H9 (cell line): Measurements from ENCODE around the gene IGF2BP3. TPM values are rescaled to one million over a fixed set of nuclear protein-coding genes. Genes with fewer than 3 reads are reported as not detected.

Source experiments
- DNase-seq: peaks from one replicate; pipeline ENCODE4 v3.0.0-alpha.2; 2017
- H2AFZ ChIP-seq: one replicate; pipeline ENCODE4 v1.6.1; 2013; ENCODE audit warnings: mild to moderate bottlenecking, low read length, control low read depth, moderate library complexity
- H2AK5ac ChIP-seq: 2 replicates; pipeline ENCODE4 v1.6.1; 2013; ENCODE audit warnings: low read length, control low read depth, mixed read lengths; ENCODE audit not compliant: insufficient read length
- H2BK120ac ChIP-seq: one replicate; pipeline ENCODE4 v1.6.1; 2013; ENCODE audit warnings: low read depth, mild to moderate bottlenecking, low read length, control low read depth, inconsistent platforms; ENCODE audit not compliant: poor library complexity, severe bottlenecking
- H2BK12ac ChIP-seq: 2 replicates; pipeline ENCODE4 v1.6.1; 2013; ENCODE audit warnings: low read length, control low read depth, mixed read lengths, low read depth; ENCODE audit not compliant: insufficient read length
- H2BK15ac ChIP-seq: 2 replicates; pipeline ENCODE4 v1.6.1; 2013; ENCODE audit warnings: low read depth, low read length, control low read depth
- H2BK20ac ChIP-seq: one replicate; pipeline ENCODE4 v1.6.1; 2013; ENCODE audit warnings: low read depth, mild to moderate bottlenecking, low read length, control low read depth, inconsistent platforms; ENCODE audit not compliant: poor library complexity, severe bottlenecking
- H2BK5ac ChIP-seq: 2 replicates; pipeline ENCODE4 v1.6.1; 2013; ENCODE audit warnings: low read length, control low read depth, mixed read lengths; ENCODE audit not compliant: insufficient read length
- H3K14ac ChIP-seq: 2 replicates; pipeline ENCODE4 v1.6.1; 2013; ENCODE audit warnings: low read length, control low read depth; ENCODE audit not compliant: insufficient read depth
- H3K18ac ChIP-seq: 2 replicates; pipeline ENCODE4 v1.6.1; 2013; ENCODE audit warnings: low read depth, mild to moderate bottlenecking, mixed read lengths, low read length, control low read depth; ENCODE audit not compliant: insufficient read length
- H3K23ac ChIP-seq: 2 replicates; pipeline ENCODE4 v1.6.1; 2013; ENCODE audit warnings: low read length, control low read depth, mixed read lengths, low read depth; ENCODE audit not compliant: insufficient read length
- H3K23me2 ChIP-seq: 2 replicates; pipeline ENCODE4 v1.6.1; 2013; ENCODE audit warnings: low read depth, mild to moderate bottlenecking, mixed read lengths, low read length, control low read depth; ENCODE audit not compliant: insufficient read length, poor library complexity, severe bottlenecking
- H3K27ac ChIP-seq: 2 replicates; pipeline ENCODE4 v1.5.1; 2013; ENCODE audit warnings: low read length, control low read depth, mixed read lengths, low read depth; ENCODE audit not compliant: insufficient read length
- H3K27me3 ChIP-seq: 2 replicates; pipeline ENCODE4 v1.6.1; 2013; ENCODE audit warnings: low read length, control low read depth, inconsistent platforms; ENCODE audit not compliant: insufficient read depth
- H3K4ac ChIP-seq: 2 replicates; pipeline ENCODE4 v1.6.1; 2013; ENCODE audit warnings: low read depth, mild to moderate bottlenecking, control low read depth, inconsistent platforms, low read length, moderate library complexity
- H3K4me1 ChIP-seq: 2 replicates; pipeline ENCODE4 v1.6.1; 2013; ENCODE audit warnings: low read length, control low read depth, inconsistent platforms; ENCODE audit not compliant: insufficient read depth
- H3K4me2 ChIP-seq: 2 replicates; pipeline ENCODE4 v1.6.1; 2013; ENCODE audit warnings: low read length, control low read depth, mixed read lengths; ENCODE audit not compliant: insufficient read length, insufficient read depth
- H3K56ac ChIP-seq: 2 replicates; pipeline ENCODE4 v1.6.1; 2013; ENCODE audit warnings: low read depth, mild to moderate bottlenecking, mixed read lengths, low read length, control low read depth; ENCODE audit not compliant: insufficient read length
- H3K79me1 ChIP-seq: 2 replicates; pipeline ENCODE4 v1.6.1; 2013; ENCODE audit warnings: low read depth, mild to moderate bottlenecking, moderate library complexity, low read length, control low read depth, inconsistent platforms; ENCODE audit not compliant: insufficient read depth, poor library complexity, severe bottlenecking
- H3K79me2 ChIP-seq: 2 replicates; pipeline ENCODE4 v1.6.1; 2013; ENCODE audit warnings: low read length, control low read depth, inconsistent platforms; ENCODE audit not compliant: insufficient read depth
- H3K9ac ChIP-seq: 2 replicates; pipeline ENCODE4 v1.6.1; 2013; ENCODE audit warnings: low read length, control low read depth, mixed read lengths; ENCODE audit not compliant: insufficient read length; ENCODE audit errors: extremely low read depth
- H3K9me3 ChIP-seq: one replicate; pipeline ENCODE4 v1.6.1; 2013; ENCODE audit warnings: low read depth, low read length, inconsistent platforms; ENCODE audit not compliant: control insufficient read depth
- H3T11ph ChIP-seq: one replicate; pipeline ENCODE4 v1.6.1; 2013; ENCODE audit warnings: mild to moderate bottlenecking, low read length, control low read depth, inconsistent platforms
- H4K20me1 ChIP-seq: one replicate; pipeline ENCODE4 v1.6.1; 2013; ENCODE audit not compliant: control insufficient read depth, insufficient read length, insufficient read depth
- H4K5ac ChIP-seq: 2 replicates; pipeline ENCODE4 v1.6.1; 2013; ENCODE audit warnings: low read depth, mild to moderate bottlenecking, mixed read lengths, low read length, control low read depth; ENCODE audit not compliant: insufficient read length
- H4K8ac ChIP-seq: replicated peaks from 2 replicates; pipeline ENCODE4 v1.6.1; 2013; ENCODE audit warnings: low read length, control low read depth, mixed read lengths, low read depth; ENCODE audit not compliant: insufficient read length
- H4K91ac ChIP-seq: 2 replicates; pipeline ENCODE4 v1.6.1; 2013; ENCODE audit warnings: low read depth, mild to moderate bottlenecking, moderate library complexity, mixed read lengths, low read length, control low read depth; ENCODE audit not compliant: insufficient read length
- H3K27ac Mint-ChIP-seq, 3 experiments: 2 replicates in 2 of 3; 3 replicates in 1 of 3; pipeline ENCODE4 v1.8.0; 2020 to 2021; ENCODE audit warnings: mixed read lengths in 3 of 3, mild to moderate bottlenecking in 1 of 3, moderate library complexity in 1 of 3
- H3K27me3 Mint-ChIP-seq: 2 replicates; pipeline ENCODE4 v1.8.0; 2021; ENCODE audit warnings: low read depth, mild to moderate bottlenecking, moderate library complexity, mixed read lengths
- H3K36me3 Mint-ChIP-seq, 3 experiments: 2 replicates in 2 of 3; 3 replicates in 1 of 3; pipeline ENCODE4 v1.8.0; 2020 to 2021; ENCODE audit warnings: low read depth in 3 of 3, mixed read lengths in 3 of 3; ENCODE audit not compliant: insufficient read depth in 1 of 3
- H3K4me1 Mint-ChIP-seq, 2 experiments: 2 replicates each; pipeline ENCODE4 v1.8.0; 2020; ENCODE audit warnings: mixed read lengths in 2 of 2
- H3K4me3 Mint-ChIP-seq, 2 experiments: 2 replicates in 1 of 2; 3 replicates in 1 of 2; pipeline ENCODE4 v1.8.0; 2020 to 2021; ENCODE audit warnings: mild to moderate bottlenecking in 2 of 2, mixed read lengths in 2 of 2, moderate library complexity in 1 of 2
- H3K9me3 Mint-ChIP-seq, 2 experiments: 2 replicates in 1 of 2; 3 replicates in 1 of 2; pipeline ENCODE4 v1.8.0; 2020; ENCODE audit warnings: mild to moderate bottlenecking in 2 of 2, mixed read lengths in 2 of 2, moderate library complexity in 1 of 2
- WGBS: extraction: QIAGEN DNeasy Blood & Tissue Kit; methylation state at CpG from one replicate; pipeline ENCODE4 v1.1.7; 2013; ENCODE audit warnings: missing lambda C conversion rate, low lambda C conversion rate, mixed read lengths; ENCODE audit not compliant: insufficient read length; ENCODE audit errors: extremely low coverage; 5-methylcytosine and 5-hydroxymethylcytosine counted together
- total RNA-seq: library from RNA; stranded (reverse); gene quantifications from 2 replicates; pipeline ENCODE4 v1.2.1, GENCODE V29; 2021
- TF ChIP-seq, protein P1 (sequence below): fragments of 200-600 bp; sonication (generic); conservative IDR thresholded peaks from 3 replicates; pipeline ENCODE4 v1.8.0; 2021; ENCODE audit warnings: antibody characterized with exemption, mild to moderate bottlenecking

Gene IGF2BP3
- total RNA-seq, 1 experiment from 2014 or later: 197 TPM

DNA sequence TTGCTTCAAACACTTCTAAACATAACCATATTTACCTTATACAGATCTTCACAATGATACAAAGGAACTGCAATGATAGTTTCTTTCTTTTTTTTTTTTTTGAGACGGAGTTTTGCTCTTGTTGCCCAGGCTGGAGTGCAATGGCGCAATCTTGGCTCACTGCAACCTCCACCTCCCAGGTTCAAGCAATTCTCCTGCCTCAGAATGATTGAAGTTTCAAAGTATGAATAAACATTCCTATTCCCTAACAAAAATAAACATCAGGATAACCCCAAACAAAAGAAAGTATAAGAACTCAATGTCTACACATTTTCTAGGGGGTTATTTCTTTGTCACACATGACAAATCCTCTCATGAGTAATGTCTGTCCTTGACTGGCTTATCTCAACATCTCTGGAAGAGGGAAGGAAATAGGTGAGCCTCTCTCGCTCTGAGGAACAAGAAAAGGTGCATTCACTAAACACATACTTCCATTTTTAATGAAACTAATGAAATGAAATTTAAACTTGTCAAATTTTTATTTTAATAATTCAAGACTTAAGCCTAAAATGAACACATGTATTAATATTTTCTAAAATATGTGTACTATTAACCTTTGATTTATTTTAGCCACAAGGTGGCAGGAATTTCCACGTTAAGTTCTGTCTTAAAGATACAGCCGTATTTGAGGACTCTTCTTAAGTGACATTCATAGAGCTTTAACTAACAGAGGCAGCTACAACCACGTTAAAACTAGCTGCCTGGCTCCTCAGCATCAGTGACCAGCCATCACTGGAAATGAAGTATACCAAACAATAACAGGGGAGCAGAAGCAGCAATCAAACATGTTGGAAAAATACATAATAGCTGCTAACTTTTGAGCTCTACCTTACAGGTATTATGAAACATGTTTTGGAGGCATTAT is 112.8 kb downstream of the IGF2BP3 start:
- Histone ChIP-seq H2BK5ac (no peak overlapping the region), H2BK15ac (no peak overlapping the region), H3K18ac (no peak overlapping the region), H4K91ac (no peak overlapping the region), H3K4me2 (no peak overlapping the region), H3K79me1 (peaks cover 13% of the 10 kb centered on the region), H2AFZ (no peak overlapping the region), H3K9ac (no peak overlapping the region), H3K23me2 (no peaks in the 10 kb centered on the region), H2BK120ac (no peak overlapping the region), H2BK20ac (no peak overlapping the region), H4K5ac (no peak overlapping the region), H3K4me1 (no peaks in the 10 kb centered on the region), H3K4ac (no peak overlapping the region), H3K23ac (no peak overlapping the region), H3K27ac (peak overlapping the region; percentile 55), H2BK12ac (no peak overlapping the region), H3K79me2 (peaks cover 7% of the 10 kb centered on the region; the same call in 1 of the 2 replicates), H3K9me3 (no peaks in the 10 kb centered on the region), H3K14ac (no peak overlapping the region), H3K27me3 (no peaks in the 10 kb centered on the region), H4K8ac (no peak overlapping the region), H2AK5ac (no peak overlapping the region), H3T11ph (no peak overlapping the region), H3K56ac (no peak overlapping the region), H4K20me1 (no peaks in the 10 kb centered on the region)
- DNase-seq: no peak
- H3K36me3 Mint-ChIP-seq: peaks cover 12 to 44% (median 39%) of the 10 kb centered on the region in 3 experiments; a peak in 6 of 7 replicates
- peak overlapping the region in 2 of 3 experiments; percentile 32 to 39; a peak in 2 of 7 replicates for H3K27ac Mint-ChIP-seq
- TF ChIP-seq, protein P1, sequence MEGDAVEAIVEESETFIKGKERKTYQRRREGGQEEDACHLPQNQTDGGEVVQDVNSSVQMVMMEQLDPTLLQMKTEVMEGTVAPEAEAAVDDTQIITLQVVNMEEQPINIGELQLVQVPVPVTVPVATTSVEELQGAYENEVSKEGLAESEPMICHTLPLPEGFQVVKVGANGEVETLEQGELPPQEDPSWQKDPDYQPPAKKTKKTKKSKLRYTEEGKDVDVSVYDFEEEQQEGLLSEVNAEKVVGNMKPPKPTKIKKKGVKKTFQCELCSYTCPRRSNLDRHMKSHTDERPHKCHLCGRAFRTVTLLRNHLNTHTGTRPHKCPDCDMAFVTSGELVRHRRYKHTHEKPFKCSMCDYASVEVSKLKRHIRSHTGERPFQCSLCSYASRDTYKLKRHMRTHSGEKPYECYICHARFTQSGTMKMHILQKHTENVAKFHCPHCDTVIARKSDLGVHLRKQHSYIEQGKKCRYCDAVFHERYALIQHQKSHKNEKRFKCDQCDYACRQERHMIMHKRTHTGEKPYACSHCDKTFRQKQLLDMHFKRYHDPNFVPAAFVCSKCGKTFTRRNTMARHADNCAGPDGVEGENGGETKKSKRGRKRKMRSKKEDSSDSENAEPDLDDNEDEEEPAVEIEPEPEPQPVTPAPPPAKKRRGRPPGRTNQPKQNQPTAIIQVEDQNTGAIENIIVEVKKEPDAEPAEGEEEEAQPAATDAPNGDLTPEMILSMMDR: peak; percentile 54; the same call in 2 of the 3 replicates
- no CpG with 5 or more reads among the region's 6 CpGs for WGBS
- H3K4me1 Mint-ChIP-seq: peaks cover 8 to 14% of the 10 kb centered on the region in 2 experiments
- H3K9me3 Mint-ChIP-seq: no peaks in the 10 kb centered on the region
- no peak overlapping the region for H3K4me3 Mint-ChIP-seq
- no peaks in the 10 kb centered on the region for H3K27me3 Mint-ChIP-seq
